T-helper 2 cell treated with Interferon-gamma antibody and Interleukin-4, amounts not matched to agents 5 μg/mL and 100 μg/mL, for 36 hours (primary cell): ENCODE data around the gene TIMP2.

Experiments
- DNase-seq: peaks from one replicate; pipeline ENCODE4 v3.0.0; 2021; ENCODE audit warnings: low spot score
- H3K27ac Mint-ChIP-seq: one replicate; pipeline ENCODE4 v1.8.0; 2021; ENCODE audit warnings: mild to moderate bottlenecking, mixed read lengths
- H3K27me3 Mint-ChIP-seq: one replicate; pipeline ENCODE4 v1.8.0; 2021; ENCODE audit warnings: low read depth, mixed read lengths
- H3K36me3 Mint-ChIP-seq: one replicate; pipeline ENCODE4 v1.8.0; 2021; ENCODE audit warnings: low read depth, mixed read lengths
- H3K4me1 Mint-ChIP-seq: one replicate; pipeline ENCODE4 v1.8.0; 2021; ENCODE audit warnings: low read depth, mixed read lengths
- H3K4me3 Mint-ChIP-seq: one replicate; pipeline ENCODE4 v1.8.0; 2022; ENCODE audit warnings: mild to moderate bottlenecking, moderate library complexity, mixed read lengths
- H3K9me3 Mint-ChIP-seq: one replicate; pipeline ENCODE4 v1.8.0; 2021; ENCODE audit warnings: mixed read lengths

TIMP2 gene

DNA sequence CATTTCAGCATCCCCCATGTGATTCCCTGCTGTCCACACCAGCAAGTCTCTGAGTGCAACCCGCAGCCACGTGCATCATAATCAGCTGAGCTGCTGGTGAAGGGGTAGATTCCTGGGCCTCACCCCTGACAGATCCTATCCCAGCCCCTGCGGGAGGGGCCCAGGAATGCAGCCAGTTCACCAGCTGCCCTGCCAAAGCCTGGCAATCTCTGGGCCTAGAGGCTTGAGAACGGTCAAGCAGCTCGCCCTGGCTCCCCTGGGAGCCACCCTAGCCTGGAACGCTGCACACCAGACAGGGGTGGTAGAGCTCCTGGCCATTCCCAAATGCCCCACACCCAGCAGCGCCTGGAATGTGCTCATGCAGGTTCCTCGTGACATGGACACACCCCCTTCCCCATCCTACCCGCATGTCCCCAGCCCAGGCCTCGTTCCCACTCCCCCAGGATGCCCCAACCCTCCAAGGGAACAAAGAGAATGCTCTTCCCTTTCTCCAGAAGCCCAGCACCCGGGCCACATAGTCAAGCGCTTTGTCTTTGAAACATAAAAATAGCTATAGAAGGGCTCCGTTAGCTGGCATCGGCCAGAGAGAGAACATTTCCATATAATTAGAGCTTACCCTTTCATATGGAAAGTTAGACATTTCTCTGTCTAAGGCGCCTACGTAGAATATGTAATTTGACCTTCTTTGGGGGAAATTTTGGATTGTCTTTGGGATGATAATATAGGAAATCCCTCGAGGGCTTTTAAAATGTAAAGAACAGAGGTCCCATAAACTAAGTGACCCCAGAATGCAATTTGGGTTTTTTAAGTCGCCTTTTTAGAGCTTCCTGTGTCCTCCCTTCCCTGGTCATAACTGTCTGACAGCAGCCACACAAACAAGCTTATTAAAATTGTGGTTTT lies 25.6 kb downstream of the TIMP2 start:
- no peaks in the 10 kb centered on the region for H3K27me3 Mint-ChIP-seq
- H3K27ac Mint-ChIP-seq, result no peak overlapping the region
- peaks cover 9% of the 10 kb centered on the region for H3K4me1 Mint-ChIP-seq
- no peaks in the 10 kb centered on the region for H3K9me3 Mint-ChIP-seq
- H3K4me3 Mint-ChIP-seq, result no peak overlapping the region
- DNase-seq, result no peak
- H3K36me3 Mint-ChIP-seq, result no peaks in the 10 kb centered on the region

DNA sequence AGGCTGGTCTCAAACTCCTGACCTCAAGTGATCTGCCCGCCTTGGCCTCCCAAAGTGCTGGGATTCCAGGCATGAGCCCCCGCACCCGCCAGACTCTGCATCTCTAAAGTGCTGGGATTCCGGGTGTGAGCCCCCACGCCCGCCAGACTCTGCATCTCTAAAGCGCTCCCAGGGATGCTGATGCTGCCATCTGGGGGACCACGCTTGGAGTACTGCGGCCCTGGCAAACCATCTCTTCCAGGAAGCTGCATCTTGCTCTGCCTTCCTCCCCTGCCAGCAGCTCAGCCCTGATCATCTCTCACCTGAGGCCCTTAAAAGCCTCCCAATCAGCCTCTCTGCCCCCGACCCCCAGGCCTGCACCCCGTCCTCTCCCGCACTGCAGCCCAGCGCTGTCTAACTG lies 26.2 kb downstream of the TIMP2 start:
- no peaks in the 10 kb centered on the region for H3K9me3 Mint-ChIP-seq
- no peak overlapping the region for H3K4me3 Mint-ChIP-seq
- no peak for DNase-seq
- H3K36me3 Mint-ChIP-seq, result no peaks in the 10 kb centered on the region
- peaks cover 9% of the 10 kb centered on the region for H3K4me1 Mint-ChIP-seq
- H3K27ac Mint-ChIP-seq, result no peak overlapping the region
- H3K27me3 Mint-ChIP-seq, result no peaks in the 10 kb centered on the region

DNA sequence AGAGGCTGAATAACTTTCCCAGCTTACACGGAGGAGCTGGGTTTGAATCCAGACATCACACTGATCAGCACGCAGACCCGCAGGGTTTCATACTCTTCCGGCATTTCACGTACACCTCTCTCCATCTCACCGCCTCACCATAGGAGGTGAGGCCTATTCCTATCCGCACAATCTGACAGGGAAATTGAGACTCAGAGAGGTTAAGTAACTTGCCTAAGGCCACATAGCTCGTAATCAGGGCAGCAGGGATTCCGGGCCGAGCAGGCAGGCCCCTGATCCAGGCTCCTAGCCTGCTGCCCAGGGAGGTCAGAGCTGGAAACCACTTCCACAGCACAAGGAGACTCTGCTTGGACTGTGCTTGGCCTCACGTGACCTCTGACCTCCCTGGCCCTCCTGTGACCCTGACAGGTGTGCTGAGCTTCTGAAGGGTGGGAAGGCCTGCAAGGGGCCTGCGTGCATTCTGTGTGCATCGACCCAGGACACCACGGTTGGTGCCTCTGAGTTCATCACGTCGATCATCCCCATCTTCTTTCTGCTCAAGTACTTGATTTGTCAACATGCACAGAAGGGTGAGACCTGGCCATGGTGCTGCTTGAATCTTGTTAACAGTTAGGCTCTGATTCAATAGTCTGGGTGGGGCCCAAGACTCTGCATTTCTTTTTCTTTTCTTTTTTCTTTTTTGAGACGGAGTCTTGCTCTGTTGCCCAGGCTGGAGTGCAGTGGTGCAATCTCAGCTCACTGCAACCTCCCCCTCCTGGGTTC lies 26.9 kb downstream of the TIMP2 start:
- Mint-ChIP-seq H3K27me3 (no peaks in the 10 kb centered on the region), H3K36me3 (no peaks in the 10 kb centered on the region), H3K9me3 (no peaks in the 10 kb centered on the region), H3K4me1 (peaks cover 3% of the 10 kb centered on the region), H3K27ac (no peak overlapping the region), H3K4me3 (no peak overlapping the region)
- DNase-seq, result no peak

DNA sequence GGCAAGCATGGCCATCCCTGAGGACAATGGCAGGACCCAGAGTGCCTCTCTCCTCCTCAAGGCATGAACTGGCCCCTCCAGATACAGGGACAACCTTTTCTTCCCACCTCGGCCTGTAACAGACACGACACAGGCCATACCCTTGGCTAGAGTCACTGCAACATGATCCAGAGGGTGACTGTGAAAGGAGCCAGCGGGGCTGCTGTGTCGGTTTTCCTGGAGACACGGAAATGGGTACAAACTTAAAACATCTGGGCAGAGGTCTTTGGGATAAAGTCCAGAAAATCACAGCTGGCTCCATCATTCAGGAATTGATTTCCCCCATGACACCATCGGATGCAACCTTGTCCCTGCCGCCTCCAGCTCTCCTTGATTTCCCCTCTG lies 27.5 kb downstream of the TIMP2 start:
- no peaks in the 10 kb centered on the region for H3K27me3 Mint-ChIP-seq
- no peak overlapping the region for H3K27ac Mint-ChIP-seq
- H3K4me1 Mint-ChIP-seq, result no peaks in the 10 kb centered on the region
- no peaks in the 10 kb centered on the region for H3K36me3 Mint-ChIP-seq
- H3K4me3 Mint-ChIP-seq, result no peak overlapping the region
- no peak for DNase-seq
- no peaks in the 10 kb centered on the region for H3K9me3 Mint-ChIP-seq

DNA sequence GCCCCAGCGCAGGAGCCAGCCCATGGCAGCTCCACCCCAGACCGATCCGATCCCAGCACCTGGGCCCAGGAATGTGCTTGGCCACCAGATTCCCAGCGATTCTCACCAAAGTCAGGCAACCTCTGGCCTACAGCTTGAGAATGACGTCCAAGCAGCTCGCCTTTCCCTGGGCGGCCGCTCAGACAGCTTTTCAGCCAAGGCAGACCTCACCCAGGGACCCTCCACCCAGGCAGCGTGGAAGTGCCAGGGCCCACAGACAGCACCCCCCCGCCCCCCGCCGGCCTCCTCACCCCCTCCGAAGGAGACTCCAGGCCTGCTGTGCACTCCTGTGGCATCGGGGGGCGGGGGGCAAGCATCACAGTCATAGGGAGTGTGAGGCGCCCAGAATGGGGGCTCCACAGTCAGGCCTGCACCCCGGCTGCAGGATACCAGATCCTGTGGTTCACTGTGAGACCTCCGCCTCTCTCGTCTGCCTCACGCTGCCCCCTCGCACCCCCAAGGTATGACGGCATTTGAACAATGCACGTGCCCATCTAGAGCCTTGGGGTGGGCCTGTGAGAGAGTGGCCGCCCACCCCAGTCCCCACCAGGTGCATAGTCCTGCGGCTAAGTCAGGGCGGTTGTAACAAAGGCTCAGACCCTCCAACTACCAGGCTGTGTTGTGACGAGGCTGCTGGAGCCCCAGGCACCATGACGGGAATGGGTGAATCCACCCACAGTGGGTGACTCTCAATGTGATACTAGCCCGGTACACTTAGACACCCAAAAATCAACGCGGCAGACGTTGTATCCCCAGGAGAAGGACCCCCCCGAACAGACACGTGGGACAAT lies 28.1 kb downstream of the TIMP2 start:
- H3K4me3 Mint-ChIP-seq, result no peak overlapping the region
- no peak overlapping the region for H3K27ac Mint-ChIP-seq
- no peaks in the 10 kb centered on the region for H3K36me3 Mint-ChIP-seq
- H3K27me3 Mint-ChIP-seq, result no peaks in the 10 kb centered on the region
- H3K9me3 Mint-ChIP-seq, result no peaks in the 10 kb centered on the region
- DNase-seq, result no peak
- no peaks in the 10 kb centered on the region for H3K4me1 Mint-ChIP-seq

DNA sequence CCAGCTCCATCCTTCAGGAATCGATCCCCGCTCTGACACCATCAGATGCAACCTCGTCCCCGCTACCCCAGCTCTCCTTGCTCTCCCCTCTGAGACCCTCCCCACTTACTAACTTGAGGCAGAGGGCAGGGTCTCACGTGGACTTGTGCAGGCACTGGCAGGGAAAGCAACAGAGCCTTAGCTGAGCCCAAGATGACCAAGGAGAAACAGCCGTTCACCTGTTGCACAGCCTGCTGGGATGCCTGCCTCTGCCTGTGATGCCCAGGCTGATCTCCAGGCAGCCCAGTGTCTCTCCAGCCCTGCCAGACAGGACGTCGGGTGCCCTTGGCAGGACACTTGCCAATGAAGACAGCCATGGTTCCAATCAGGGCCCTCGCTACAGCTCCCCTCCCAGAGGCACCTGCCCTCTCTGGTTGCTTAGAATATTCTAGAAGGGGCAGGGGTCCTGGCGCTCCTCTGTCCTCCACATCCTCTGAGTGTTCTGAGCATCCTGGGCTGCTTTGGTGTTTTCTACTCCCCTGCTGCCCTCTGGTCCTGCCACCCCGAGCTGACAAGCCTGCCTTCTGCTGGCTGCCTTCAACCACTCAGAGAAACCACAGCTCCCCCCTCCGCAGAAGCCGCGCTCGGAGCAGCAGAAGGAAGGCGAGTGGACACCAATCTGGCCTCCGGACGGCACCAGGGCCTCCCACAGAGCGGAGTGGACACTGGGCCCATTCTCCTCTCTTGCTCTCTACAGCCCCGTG lies 28.9 kb downstream of the TIMP2 start:
- Mint-ChIP-seq H3K9me3 (no peaks in the 10 kb centered on the region), H3K4me3 (no peak overlapping the region), H3K4me1 (peaks cover 6% of the 10 kb centered on the region), H3K27ac (no peak overlapping the region), H3K27me3 (no peaks in the 10 kb centered on the region), H3K36me3 (no peaks in the 10 kb centered on the region)
- no peak for DNase-seq

DNA sequence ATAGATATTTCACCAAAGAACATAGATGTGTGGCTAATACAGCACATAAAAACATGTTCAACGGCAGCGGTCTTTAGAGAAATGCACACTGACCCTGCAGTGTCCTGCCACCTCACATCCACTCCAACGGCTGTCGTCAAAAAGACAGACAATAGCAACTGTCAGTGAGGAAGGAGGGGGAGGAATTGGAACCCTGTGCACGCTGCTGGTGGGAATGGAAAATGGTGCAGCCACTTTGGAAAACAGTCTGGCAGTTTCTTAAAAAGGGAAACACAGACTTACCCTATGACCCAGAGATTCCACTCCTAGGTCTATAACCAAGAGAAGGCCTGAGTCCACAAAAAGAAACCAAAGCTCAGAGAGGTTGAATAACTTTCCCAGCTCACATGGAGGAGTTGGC lies 29.9 kb downstream of the TIMP2 start:
- no peak for DNase-seq
- Mint-ChIP-seq H3K36me3 (no peaks in the 10 kb centered on the region), H3K9me3 (no peaks in the 10 kb centered on the region), H3K27me3 (no peaks in the 10 kb centered on the region), H3K4me1 (peaks cover 14% of the 10 kb centered on the region), H3K4me3 (no peak overlapping the region), H3K27ac (no peak overlapping the region)

DNA sequence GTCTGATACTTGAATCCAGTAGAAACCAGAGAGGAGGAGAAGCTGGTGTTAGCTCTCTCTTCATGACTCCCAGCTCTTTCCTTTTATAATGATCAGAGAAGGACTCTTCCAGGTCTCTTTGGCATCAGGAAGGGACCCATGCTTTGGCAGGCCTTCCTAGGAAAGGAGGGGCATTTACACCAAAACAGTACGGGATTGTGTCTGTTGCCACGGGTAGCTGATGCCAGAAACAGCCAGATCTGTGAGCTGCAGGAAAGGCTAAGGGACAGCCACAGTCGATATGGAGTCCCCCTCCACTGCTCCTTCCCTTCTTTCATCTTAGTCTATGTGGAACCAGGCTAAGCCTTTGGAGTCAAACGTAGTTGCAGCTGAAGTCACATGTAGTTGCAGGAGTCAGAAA lies 31.5 kb downstream of the TIMP2 start:
- no peaks in the 10 kb centered on the region for H3K27me3 Mint-ChIP-seq
- H3K9me3 Mint-ChIP-seq, result no peaks in the 10 kb centered on the region
- no peaks in the 10 kb centered on the region for H3K36me3 Mint-ChIP-seq
- DNase-seq, result no peak
- peaks cover 25% of the 10 kb centered on the region for H3K4me1 Mint-ChIP-seq
- no peak overlapping the region for H3K4me3 Mint-ChIP-seq
- H3K27ac Mint-ChIP-seq, result no peak overlapping the region

DNA sequence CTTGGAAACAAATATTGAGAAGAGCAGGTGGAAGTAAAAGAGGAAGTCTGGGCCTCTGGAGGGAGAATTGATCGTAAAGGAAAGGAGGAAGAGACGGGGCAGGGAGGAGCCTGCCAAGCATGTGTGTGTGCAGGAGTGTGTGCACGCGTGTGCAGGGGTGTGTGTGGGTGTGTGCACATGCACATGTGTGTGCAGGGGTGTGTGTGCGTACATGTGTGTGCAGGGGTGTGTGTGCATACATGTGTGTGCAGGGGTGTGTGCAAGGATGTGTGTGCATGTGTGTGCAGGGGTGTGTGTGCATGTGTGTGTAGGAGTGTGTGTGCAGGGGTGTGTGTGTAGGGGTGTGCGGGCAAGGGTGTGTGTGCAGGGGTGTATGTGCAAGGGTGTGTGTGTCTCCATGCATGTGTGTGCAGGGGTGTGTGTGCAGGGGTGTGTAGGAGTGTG lies 32.2 kb downstream of the TIMP2 start:
- Mint-ChIP-seq H3K4me1 (peaks cover 25% of the 10 kb centered on the region), H3K9me3 (no peaks in the 10 kb centered on the region), H3K27me3 (no peaks in the 10 kb centered on the region), H3K27ac (peak overlapping the region; percentile 17), H3K4me3 (no peak overlapping the region), H3K36me3 (no peaks in the 10 kb centered on the region)
- no peak for DNase-seq

DNA sequence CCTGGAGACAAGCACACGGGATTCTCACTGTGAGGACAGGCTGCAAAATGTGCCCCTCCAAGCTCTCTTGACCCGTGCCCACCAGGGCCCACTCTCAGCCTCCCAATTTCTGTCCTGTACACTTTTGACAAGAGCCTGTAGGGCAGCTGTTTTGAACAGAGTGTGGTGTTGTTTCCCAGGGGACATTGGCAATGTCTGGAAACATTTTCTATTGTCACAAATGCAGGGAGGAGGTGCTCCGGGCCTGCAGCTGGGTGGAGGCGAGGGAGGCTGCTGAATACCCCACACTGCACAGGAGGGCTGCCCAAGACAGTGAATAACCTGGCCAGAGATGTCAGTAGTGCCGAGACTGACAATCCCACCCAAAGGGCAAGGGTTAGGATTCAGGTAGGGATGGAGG lies 32.7 kb downstream of the TIMP2 start:
- Mint-ChIP-seq H3K27ac (no peak overlapping the region), H3K4me1 (peaks cover 25% of the 10 kb centered on the region), H3K4me3 (no peak overlapping the region), H3K36me3 (no peaks in the 10 kb centered on the region), H3K27me3 (no peaks in the 10 kb centered on the region), H3K9me3 (no peaks in the 10 kb centered on the region)
- DNase-seq, result no peak

DNA sequence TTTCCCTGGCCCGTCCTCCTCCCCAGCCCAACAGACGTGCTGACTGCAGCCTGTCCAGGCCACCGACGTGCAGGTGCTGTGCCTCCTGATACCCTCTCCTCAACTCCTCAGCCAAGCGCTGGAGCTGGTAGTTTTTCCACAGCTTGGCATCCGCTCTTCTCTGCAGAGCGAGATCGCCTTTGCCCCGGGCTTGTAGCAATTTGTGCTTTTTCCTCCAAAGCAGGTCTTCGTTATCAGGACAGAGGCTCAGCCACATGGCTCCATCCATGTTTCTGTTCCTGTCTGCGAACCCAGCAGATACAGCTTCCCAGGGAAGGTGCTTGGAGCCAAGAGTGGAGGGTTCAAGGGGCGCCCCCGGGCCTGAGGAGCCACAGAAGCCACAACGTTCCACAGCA lies 33.1 kb downstream of the TIMP2 start:
- Mint-ChIP-seq H3K27ac (peak overlapping the region; percentile 17), H3K4me1 (peaks cover 25% of the 10 kb centered on the region), H3K4me3 (no peak overlapping the region), H3K36me3 (no peaks in the 10 kb centered on the region), H3K9me3 (no peaks in the 10 kb centered on the region), H3K27me3 (no peaks in the 10 kb centered on the region)
- no peak for DNase-seq

DNA sequence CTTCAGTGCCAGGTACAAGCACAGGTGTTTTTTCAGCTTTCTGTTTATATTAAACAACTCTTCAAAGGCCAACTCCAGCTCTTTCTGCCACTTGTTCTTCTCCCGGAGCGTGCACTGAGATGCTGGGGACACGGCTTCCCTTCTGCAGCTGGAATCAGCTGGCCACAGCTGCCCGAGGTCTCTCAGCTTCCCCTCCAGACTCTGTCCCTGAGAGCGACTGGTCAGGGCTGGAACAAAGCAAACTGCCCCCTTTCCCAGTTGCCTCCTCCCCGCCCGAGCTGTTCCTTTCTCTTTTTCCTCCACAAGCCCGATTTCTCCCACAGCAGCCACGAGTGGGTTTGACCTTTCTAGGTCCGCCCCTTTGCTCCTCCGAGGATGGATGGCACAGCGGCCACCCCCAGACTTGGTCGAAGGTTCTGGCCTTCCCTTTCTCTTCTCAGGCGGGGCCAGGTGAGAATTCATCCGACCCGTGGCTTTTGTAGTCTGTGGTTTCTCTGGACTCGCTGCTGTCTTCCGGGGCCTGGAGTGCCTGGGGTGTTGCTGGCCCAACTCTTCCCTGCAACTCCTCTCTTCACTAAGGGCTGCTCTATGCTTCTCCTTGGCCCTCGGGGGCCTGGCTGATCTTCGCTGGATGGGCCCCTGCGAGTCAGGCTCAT lies 33.7 kb downstream of the TIMP2 start:
- no peaks in the 10 kb centered on the region for H3K9me3 Mint-ChIP-seq
- no peak overlapping the region for H3K4me3 Mint-ChIP-seq
- H3K27me3 Mint-ChIP-seq, result no peaks in the 10 kb centered on the region
- peak overlapping the region; percentile 80 for H3K27ac Mint-ChIP-seq
- no peak for DNase-seq
- peaks cover 25% of the 10 kb centered on the region for H3K4me1 Mint-ChIP-seq
- no peaks in the 10 kb centered on the region for H3K36me3 Mint-ChIP-seq

DNA sequence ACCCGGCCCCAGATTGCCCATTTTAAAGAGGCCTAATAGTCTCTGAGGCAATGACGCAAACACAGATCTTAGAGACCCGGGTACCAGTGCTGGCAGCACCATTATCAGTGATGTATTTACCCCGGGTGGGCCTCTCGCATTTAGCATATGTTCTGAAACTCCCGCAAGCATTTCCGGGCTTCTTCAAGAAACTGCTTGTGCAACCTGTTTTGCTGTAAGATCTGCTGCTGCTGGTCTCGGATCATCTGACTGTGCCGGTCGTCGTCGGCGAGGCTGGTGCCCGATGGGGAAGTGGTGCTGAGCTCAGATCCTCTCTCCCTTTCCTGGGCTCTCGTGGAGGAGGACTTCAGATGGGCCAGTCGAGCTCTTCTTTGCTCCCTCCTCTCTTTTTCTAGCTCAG lies 34.7 kb downstream of the TIMP2 start:
- peak overlapping the region; percentile 80 for H3K27ac Mint-ChIP-seq
- peaks cover 25% of the 10 kb centered on the region for H3K4me1 Mint-ChIP-seq
- peak overlapping the region; percentile 33 for H3K4me3 Mint-ChIP-seq

More for the DNA sequence above, 34.7 kb downstream of the TIMP2 start:
- DNase-seq, result peak; percentile 32
- Mint-ChIP-seq H3K27me3 (no peaks in the 10 kb centered on the region), H3K9me3 (no peaks in the 10 kb centered on the region), H3K36me3 (no peaks in the 10 kb centered on the region)
